Fibroblast of skin of abdomen (primary cell): ENCODE measurements around the gene GASK1A.
A peak's percentile ranks its signal among the peaks of the same experiment; 100 is the strongest.

Experiments used
- DNase-seq: peaks from one replicate; pipeline ENCODE4 v3.0.0-alpha.2; 2013

GASK1A gene

DNA sequence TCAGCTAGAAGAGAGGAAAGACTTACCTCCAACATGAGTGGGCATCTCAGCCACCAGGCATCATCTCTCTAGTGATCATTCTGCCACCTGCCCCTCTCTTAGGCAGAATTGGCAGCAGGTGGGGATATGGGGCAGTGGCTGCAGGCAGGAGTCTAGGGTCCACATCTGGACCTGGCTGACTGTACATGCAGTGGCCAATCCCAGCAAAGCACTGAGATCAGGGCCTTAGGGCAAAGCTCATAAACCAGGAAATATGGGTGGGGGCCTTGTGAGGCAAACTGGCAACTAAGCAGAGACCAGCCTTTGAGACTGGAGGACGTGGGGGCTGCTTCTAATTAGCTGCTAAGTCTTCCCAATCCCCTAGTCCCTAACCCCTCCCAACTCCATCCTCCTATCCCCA, 113.9 kb downstream of the GASK1A start:
- no peak for DNase-seq

DNA sequence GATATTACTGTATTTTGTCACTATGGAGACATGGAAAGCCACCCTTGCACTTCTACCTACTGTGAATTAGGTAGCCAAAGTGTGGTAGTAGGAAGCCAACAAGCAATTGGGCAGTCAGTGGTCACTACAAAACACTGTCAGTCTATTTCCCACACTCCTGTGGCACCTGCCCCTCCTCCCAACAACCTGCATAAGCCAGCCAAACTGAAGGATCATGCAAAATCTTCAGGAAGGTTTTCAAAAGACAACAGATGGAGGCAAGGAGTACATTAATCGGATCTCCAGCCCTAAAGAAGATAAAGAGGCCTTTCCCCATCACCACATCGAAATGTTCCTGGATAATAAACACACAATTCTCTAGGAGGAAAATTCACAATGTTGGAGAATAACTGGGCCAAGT, 114.9 kb downstream of the GASK1A start:
- DNase-seq: no peak

DNA sequence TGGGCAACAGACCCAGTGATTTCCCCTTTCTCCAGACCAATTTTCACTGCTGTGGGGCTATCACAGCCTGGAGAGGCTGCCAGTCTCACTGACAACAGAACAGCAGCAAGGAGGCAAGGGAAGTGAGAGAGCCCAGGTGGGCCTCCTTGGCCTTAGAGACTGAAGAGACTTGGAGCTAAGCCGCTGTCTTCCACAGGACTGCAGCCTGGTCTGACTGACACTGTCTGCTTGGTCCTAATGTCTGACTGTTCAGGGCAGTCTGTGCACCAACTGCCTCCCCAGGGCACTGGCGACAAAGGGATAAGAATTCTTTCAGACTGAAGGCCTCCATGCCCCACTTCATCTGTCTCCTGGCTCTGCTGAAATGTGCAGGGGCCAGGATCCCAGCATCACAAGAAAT, 115.3 kb downstream of the GASK1A start:
- DNase-seq: no peak

DNA sequence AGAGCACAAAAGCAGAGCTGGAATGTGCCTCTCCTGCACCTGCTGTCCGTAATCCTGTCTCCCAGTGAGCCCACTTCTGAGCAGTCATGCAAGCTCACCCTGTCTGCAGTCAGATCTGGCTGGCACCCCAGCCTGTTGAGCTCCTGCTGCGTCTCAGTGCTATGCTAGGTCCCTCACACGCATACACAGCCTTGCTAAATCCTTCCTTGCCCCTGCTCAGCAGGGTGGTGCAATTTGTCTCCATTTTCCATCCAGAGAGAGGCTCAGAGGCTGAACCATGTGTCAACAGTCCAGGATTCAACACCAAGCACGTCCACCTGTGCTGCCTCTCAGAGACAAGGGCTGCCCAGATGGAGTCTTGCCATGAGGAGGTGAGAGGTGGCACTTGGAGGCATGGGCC, 115.7 kb downstream of the GASK1A start:
- no peak for DNase-seq

DNA sequence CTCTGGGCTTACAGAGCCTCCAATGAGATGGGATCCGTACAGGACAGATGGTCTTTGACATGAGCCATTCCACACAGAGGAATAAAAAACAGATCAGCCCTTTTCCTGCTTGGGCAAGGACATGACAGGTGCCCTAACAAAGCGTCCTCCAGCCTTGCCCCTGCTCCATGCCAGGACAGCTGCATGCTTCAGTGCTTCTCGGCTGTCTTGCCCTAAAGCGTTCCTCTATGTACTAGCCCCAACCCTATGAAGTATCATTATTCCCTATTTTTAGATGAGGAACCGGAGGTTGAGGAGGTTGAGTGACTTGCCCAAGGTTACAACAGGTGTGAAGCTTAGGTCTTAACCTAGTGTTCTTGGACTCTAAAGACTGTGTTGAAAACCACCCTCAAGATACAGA, 116.3 kb downstream of the GASK1A start:
- DNase-seq: no peak

DNA sequence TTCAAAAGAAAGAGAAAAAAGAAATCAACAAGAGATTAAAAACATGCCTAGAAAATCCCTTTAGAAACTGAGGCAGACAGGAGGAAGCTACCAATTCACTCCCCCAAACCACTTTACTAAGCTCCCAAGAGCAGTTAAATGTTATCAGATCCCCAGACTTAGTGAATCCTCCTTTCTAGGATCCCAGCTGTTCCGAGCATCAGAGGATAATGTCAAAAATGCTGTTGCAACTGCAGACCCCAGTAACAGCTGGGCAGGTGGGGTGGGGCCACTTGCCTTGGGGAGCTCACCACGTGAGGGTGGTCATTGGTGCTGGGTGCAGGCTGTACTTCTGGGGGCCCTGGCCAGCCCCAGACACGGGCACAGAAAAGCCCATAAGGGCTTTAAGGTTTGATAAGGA, 117.7 kb downstream of the GASK1A start:
- no peak for DNase-seq

DNA sequence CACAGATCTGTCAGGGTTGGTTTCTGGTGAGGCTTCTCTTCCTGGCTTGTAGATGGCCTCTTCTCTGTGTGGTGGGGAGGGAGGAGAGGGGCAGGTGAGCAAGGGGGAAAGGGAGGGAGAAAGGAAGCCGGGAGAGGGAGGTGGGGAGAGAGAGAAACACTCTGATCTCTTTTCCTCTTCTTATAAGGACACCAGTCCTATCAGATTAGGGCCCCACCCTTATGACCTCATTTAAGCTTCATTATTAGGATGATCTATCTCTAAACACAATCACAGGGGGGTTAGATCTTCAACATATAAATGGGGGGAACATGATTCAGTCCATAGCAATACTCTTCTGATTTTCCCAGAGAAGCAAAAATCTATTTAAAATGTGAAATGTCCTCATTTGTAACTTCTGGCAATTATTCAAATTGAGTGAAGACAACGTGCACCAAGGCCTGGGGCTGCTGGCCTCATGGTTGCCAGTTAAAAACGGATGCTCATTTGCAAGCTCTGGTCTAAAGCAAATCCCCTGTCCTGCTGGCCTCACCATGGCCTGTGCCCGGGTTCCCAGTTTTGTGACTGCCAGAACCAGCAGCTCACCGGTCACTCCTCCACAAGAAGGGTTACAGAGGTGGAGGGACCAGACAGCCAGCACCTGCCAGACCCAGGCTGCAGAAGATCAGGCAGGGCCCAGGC, 118.4 kb downstream of the GASK1A start:
- no peak for DNase-seq

DNA sequence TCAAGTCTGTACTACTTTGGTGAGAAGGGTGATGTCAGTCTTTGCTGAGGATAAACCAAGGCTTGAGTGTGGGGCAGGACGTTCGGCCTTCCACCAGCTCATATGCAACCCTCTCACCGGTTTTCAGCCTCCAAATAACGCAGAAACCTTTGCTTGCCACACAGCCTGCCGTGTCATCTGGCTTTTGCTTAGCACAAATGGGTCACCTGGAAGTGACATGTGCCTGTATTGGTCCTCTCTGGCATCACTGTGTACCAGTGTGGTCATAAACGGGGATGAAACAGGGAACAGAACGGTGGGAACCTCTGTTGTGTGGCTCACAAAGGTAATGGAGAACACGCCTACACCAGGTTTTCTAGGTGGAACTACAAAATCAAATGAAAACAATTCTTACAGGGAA, 119.7 kb downstream of the GASK1A start:
- no peak for DNase-seq

DNA sequence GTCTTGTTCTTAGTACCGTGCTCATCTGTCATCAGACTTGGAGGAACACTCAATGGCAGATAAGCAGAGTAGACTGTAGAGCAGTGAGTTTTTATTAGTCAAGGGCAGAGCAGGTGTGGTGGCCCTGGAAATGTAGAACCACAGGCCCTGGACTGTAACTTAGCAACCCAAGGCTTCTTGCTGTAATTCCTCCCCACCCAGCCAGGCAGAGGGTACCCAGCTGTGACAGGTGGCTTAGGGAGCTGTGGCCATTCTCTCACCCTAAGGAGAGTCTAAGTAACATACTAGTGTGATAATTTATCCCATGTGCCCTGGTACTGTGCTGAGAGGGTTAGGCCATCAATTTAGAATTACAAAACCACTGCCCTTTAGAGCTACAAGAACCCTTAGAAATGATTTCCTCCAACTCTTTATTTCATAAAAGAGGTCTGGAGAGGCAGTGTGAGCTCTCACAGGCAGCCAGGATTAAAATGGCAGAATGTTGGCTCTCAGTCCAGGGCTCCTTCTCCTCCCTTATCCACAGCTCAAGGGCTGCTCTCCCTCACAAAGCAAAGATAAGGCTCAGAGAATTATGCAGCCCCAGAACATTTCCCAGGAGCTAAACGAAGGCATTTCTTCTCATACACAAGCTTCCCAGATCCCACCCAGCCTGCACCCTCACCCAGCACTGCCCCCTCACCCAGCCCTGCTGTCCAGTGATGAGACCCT, 123.8 kb downstream of the GASK1A start:
- no peak for DNase-seq

DNA sequence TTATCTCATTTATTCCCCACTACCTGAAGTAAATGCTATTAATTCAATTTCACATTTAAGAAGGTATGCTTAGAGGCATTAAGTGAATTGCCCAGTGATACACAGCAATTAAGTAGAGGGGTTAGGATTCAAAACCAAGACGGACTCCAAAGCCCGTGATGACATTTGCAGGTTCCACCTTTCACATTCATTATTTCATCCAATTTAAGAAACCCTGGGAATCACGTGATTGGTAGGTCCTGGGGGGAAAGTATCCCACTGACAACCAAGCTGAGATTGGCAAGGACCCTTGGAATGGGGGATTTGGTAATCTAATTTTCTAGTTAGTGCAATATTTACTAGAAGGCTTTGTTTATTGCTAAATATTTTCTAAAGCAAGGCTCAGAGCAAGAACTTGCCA, 124.9 kb downstream of the GASK1A start:
- no peak for DNase-seq

DNA sequence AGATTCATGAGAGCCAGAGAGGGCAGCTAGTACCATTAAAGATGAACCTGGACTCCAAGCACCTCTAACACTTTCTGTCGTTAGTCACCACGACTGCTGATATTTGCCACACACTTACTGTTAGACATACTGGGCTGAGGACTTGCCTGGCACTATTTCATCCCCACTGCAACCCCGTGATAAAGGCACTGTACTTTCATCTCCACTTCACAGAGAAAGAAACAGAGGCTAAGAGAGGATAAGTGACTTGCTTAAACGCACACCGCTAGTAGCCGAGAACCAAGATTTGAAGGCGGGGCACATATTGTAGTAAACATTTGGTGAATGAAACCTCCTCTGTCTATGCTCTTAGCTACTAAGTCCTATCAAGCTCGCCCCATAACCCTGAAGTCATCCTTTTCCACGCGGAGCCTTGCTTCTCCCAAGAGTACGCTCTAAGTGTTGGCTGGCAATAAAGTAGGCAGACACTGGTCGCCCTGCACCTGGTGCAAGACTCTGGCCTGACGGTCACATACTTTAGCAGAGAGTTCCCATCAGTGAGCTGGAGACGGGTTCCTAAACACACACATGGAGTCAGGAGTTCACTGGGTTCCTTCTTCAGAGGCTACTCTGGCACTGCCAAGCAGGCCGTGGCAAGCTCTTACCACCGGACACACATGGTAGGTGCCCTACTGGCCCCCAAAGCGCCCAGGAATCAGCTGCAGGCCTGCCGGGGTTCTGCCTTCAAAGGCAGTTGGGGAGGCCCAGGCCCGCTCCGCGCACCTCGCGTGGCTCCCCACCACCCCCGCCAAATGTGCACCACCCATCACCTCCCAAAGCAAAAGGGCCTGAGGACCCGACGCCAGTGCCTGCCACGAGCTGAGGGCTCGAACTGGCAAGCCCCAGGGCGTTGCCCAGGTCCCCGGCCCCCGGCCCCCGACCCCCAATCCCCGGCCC, 125.8 kb downstream of the GASK1A start:
- DNase-seq: no peak

DNA sequence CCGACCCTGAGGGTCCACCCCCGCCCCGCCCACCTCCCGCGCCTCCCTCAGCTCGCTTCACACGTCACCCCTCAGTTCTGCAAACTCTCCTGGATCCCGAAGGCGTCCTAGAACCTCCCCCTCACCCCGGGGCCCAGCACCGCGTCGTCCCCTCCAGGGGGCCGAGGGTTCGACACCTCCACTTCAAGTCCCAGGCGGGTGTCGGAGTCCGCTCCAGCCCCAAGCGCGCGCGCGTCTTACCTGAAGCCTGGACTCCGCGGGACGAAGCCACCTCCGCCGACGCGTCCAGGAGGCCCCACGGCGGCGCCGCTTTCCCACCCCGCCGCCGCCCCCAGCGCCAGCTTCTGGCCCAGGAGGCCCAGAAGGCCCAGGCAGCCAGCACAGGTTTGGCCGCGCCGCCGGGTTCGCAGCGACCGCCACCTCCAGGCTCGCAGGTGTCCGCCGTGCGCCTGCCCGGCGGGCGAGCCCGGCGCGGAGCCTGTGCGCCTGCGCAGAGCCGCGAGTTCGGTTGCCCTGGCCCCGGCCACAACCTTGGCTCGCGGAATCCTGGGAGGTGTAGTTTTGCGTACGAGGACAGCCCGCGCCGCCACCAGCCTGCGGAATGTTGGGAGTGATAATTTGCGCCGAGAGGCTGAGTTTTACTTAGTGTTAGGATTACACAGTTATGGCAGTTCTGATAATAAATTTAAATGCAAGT, 126.6 kb downstream of the GASK1A start, which contains the start of gene POMGNT2:
POMGNT2 (minus strand) TSS at position 484 of the 697 bp plus-strand sequence. CDS start 24,648 bp downstream, outside the sequence.
- peak; percentile 83 for DNase-seq

DNA sequence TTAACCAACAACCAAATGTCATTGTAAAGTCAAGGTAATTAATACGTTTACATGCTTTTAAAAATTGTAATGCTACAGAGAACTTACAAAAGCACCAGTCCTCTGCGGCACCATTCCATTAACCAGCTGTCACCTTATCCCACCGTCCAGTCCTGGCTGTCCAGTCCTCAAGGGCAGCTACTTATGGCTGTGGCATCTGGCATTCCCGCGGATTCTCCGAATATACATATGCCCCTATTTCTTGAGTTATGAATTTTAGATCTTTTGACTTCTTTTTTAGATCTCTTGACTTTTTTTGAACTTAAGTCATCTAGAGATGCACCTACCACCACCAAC, 127.2 kb downstream of the GASK1A start:
- DNase-seq: no peak
